Kidney (tissue), 14 donors: Measurements from ENCODE around the gene CBLN3. TPM values are rescaled to one million over a fixed set of nuclear protein-coding genes. Genes with fewer than 3 reads are reported as not detected.

Experiments used
- DNase-seq, 5 donors: peaks; one replicate each; pipeline ENCODE4 v3.0.0-alpha.2; 2013 to 2020
- FAIRE-seq: peaks from 2 replicates; lab custom pipeline; 2012; peaks lifted over from hg19 to GRCh38; lab: Jason Lieb, UNC
- H3K27ac ChIP-seq, 2 donors: one replicate each; pipeline ENCODE4 v1.7.0; 2013; ENCODE audit warnings: low read depth in 2 of 2, low read length in 2 of 2, inconsistent platforms in 1 of 2
- H3K27me3 ChIP-seq: one replicate; pipeline ENCODE4 v1.7.1; 2013; ENCODE audit warnings: low read length, inconsistent platforms; ENCODE audit not compliant: control insufficient read depth, insufficient read depth
- H3K36me3 ChIP-seq, 3 donors: one replicate each; pipeline versions ENCODE4 v1.7.0 to v1.7.1; 2013; ENCODE audit warnings: low read length in 3 of 3, control low read depth in 1 of 3, inconsistent platforms in 1 of 3; ENCODE audit not compliant: insufficient read depth in 3 of 3, control insufficient read depth in 2 of 3
- H3K4me1 ChIP-seq, 3 donors: one replicate each; pipeline versions ENCODE4 v1.7.0 to v1.7.1; 2013; ENCODE audit warnings: low read length in 3 of 3, inconsistent platforms in 1 of 3, low read depth in 1 of 3; ENCODE audit not compliant: control insufficient read depth in 2 of 3, insufficient read depth in 2 of 3
- H3K4me3 ChIP-seq, 3 donors: one replicate each; pipeline versions ENCODE4 v1.7.0 to v1.8.1; 2013; ENCODE audit warnings: low read length in 3 of 3, control low read depth in 1 of 3, inconsistent platforms in 1 of 3
- H3K9ac ChIP-seq, 3 donors: one replicate each; pipeline versions ENCODE4 v1.7.0 to v1.7.1; 2013; ENCODE audit warnings: low read length in 3 of 3, control low read depth in 1 of 3, inconsistent platforms in 1 of 3
- H3K9me3 ChIP-seq, 3 donors: one replicate each; pipeline versions ENCODE4 v1.7.0 to v1.7.1; 2013; ENCODE audit warnings: low read length in 3 of 3, control low read depth in 1 of 3, inconsistent platforms in 1 of 3; ENCODE audit not compliant: control insufficient read depth in 2 of 3, insufficient read depth in 1 of 3
- CTCF ChIP-seq: IDR thresholded peaks from 3 replicates; pipeline ENCODE4 v1.5.1; 2012; ENCODE audit warnings: mild to moderate bottlenecking, moderate library complexity, borderline replicate concordance; ENCODE audit not compliant: insufficient read depth; ENCODE audit errors: extremely low read depth
- intact Hi-C: fragments of 100-400 bp; cut with DNase I; formaldehyde crosslinking; loops from one replicate; pipeline ENCODE4 v1.11.1; 2022
- polyA plus RNA-seq: library from polyadenylated mRNA; stranded (reverse); fragments of 350-450 nt; fragmentation: Illumina TruSeq; extraction: RNeasy Lipid Tissue Mini Kit (QIAGEN cat#74804); gene quantifications from one replicate; pipeline ENCODE4 v1.2.3, GENCODE V29; 2014; ENCODE audit warnings: low read depth, low replicate concordance; ENCODE audit not compliant: insufficient read depth
- total RNA-seq: library from RNA; stranded (reverse); fragmentation: NEBNext Ultra II Directional; extraction: Animal tissue kit (Norgen Biotek cat#: 25700); gene quantifications from one replicate; pipeline ENCODE4 v1.2.1, GENCODE V29; 2021
- donor health status: control.
- donor health status: control.
- donor health status: control.
- donor health status: control.
- donor health status: control.
- donor health status: DM: yes; HTN: yes; CAD: no.
- donor health status: Normal renal cell carcinoma (clear cell type).

Gene CBLN3
- total and polyA plus RNA-seq, 2 donors from 2014 or later, result 1.3 to 2.6 TPM

GRCh38 chr14:24416932-24417619 is 12.4 kb downstream of the CBLN3 start:
- TF ChIP-seq CTCF, result no peak
- H3K4me3 ChIP-seq, result no peak overlapping the region
- DNase-seq (no peak), FAIRE-seq (no peak)
- H3K4me1 ChIP-seq, result no peaks in the 10 kb centered on the region
- H3K27me3 ChIP-seq, result no peaks in the 10 kb centered on the region
- no peak overlapping the region for H3K27ac ChIP-seq
- no peaks in the 10 kb centered on the region for H3K9me3 ChIP-seq
- peaks cover 0 to 7% (median 0%) of the 10 kb centered on the region in 3 donors for H3K36me3 ChIP-seq
- intact Hi-C loops, result no loop called here
- no peak overlapping the region for H3K9ac ChIP-seq

DNA sequence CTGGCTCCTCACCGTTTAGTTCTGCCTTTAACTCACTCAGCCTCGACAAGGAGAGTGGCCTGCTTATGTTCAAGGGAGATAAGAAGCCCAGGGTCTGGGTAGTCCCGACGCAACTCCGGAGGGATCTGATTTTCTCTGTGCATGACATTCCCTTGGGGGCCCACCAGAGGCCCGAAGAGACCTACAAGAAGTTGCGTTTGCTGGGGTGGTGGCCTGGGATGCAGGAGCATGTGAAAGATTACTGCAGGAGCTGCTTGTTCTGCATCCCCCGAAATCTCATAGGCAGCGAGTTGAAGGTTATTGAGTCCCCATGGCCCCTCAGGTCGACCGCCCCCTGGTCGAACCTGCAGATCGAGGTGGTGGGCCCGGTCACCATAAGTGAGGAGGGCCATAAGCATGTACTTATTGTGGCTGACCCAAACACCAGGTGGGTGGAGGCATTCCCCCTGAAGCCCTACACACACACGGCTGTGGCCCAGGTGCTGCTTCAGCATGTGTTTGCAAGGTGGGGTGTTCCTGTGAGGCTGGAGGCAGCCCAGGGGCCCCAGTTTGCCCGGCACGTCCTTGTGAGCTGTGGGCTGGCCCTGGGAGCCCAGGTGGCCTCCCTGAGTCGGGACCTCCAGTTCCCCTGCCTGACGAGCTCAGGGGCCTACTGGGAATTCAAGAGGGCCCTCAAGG is 13.1 kb downstream of the CBLN3 start:
- FAIRE-seq (no peak), DNase-seq (no peak)
- intact Hi-C loops, result no loop called here

DNA sequence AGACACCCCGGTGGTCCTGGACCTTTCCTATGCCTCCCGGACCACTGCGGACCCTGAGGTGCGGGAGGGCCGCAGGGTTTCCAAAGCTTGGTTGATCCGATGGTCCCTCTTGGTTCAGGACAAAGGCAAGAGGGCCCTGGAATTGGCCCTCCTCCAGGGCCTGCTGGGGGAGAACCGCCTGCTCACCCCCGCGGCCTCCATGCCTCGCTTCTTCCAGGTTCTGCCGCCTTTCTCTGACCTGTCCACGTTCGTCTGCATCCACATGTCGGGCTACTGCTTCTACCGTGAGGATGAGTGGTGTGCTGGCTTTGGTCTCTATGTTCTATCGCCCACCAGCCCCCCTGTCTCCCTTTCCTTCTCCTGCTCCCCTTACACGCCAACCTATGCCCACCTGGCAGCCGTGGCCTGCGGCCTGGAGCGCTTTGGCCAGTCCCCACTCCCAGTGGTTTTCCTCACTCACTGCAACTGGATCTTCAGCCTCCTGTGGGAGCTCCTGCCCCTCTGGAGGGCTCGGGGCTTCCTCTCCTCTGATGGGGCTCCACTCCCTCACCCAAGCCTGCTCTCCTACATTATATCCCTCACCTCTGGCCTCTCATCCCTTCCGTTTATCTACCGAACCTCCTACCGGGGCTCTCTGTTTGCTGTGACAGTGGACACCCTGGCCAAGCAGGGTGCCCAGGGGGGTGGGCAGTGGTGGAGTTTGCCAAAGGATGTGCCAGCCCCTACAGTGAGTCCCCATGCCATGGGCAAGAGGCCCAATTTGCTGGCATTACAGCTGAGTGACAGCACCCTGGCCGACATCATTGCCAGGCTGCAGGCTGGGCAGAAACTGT is 13.8 kb downstream of the CBLN3 start:
- H3K4me3 ChIP-seq, result no peak overlapping the region
- H3K4me1 ChIP-seq, result no peaks in the 10 kb centered on the region
- no peak for TF ChIP-seq CTCF
- H3K27me3 ChIP-seq, result no peaks in the 10 kb centered on the region
- no peak overlapping the region for H3K27ac ChIP-seq
- DNase-seq, result no peak
- peaks cover 0 to 7% (median 2%) of the 10 kb centered on the region in 3 donors for H3K36me3 ChIP-seq
- H3K9ac ChIP-seq, result no peak overlapping the region
- intact Hi-C loops, result no loop called here
- H3K9me3 ChIP-seq, result no peaks in the 10 kb centered on the region
- no peak for FAIRE-seq

More for the DNA sequence above, 13.1 kb downstream of the CBLN3 start:
- H3K36me3 ChIP-seq, result peaks cover 0 to 7% (median 0%) of the 10 kb centered on the region in 3 donors
- H3K27me3 ChIP-seq, result no peaks in the 10 kb centered on the region
- TF ChIP-seq CTCF, result no peak
- no peaks in the 10 kb centered on the region for H3K4me1 ChIP-seq
- H3K9me3 ChIP-seq, result no peaks in the 10 kb centered on the region
- H3K4me3 ChIP-seq, result no peak overlapping the region
- no peak overlapping the region for H3K27ac ChIP-seq
- H3K9ac ChIP-seq, result no peak overlapping the region
